Stimulated activated CD8-positive, alpha-beta memory T cell treated with anti-CD3 and anti-CD28 coated beads, Interleukin-7, amount 100 ng/mL, for 4 hours (primary cell): Measurements from ENCODE around the gene ERG28.

Experiments used
- DNase-seq, 2 donors: peaks; one replicate each; pipeline ENCODE4 v3.0.0-alpha.2; 2020; ENCODE audit warnings: low read depth in 2 of 2

The ERG28 gene

GRCh38 chr14:75658957-75659356, 1.7 kb downstream of the ERG28 start:
- no peak for DNase-seq

GRCh38 chr14:75657331-75657730, 3.3 kb downstream of the ERG28 start:
- DNase-seq: no peak

GRCh38 chr14:75655235-75655634, 5.4 kb downstream of the ERG28 start:
- no peak for DNase-seq

GRCh38 chr14:75654127-75654732, 6.4 kb downstream of the ERG28 start:
- DNase-seq: peak; percentile 64 to 68

GRCh38 chr14:75653563-75653962, 7.1 kb downstream of the ERG28 start:
- DNase-seq: no peak

GRCh38 chr14:75650253-75651058, 10.2 kb downstream of the ERG28 start:
- no peak for DNase-seq

- DNase-seq: no peak
Observed at GRCh38 chr14:75649773-75650172, 10.9 kb downstream of the ERG28 start.

GRCh38 chr14:75649337-75649736, 11.3 kb downstream of the ERG28 start:
- no peak for DNase-seq

GRCh38 chr14:75648066-75648838, 12.4 kb downstream of the ERG28 start:
- no peak for DNase-seq

- DNase-seq: no peak
Observed at GRCh38 chr14:75647640-75648039, 13.0 kb downstream of the ERG28 start.

- DNase-seq: no peak
Observed at GRCh38 chr14:75646762-75647161, 13.9 kb downstream of the ERG28 start.

- DNase-seq: no peak
Observed at GRCh38 chr14:75645056-75645455, 15.6 kb downstream of the ERG28 start.

- no peak for DNase-seq
Observed at GRCh38 chr14:75643985-75644384, 16.7 kb downstream of the ERG28 start.

- DNase-seq: no peak
Observed at GRCh38 chr14:75640876-75641275, 19.8 kb downstream of the ERG28 start.

- no peak for DNase-seq
Observed at GRCh38 chr14:75636100-75636692, 24.5 kb downstream of the ERG28 start.

- DNase-seq: no peak
Observed at GRCh38 chr14:75634848-75635247, 25.8 kb downstream of the ERG28 start.

- no peak for DNase-seq
Observed at GRCh38 chr14:75631453-75631831, 29.2 kb downstream of the ERG28 start.

GRCh38 chr14:75630695-75631452, 29.8 kb downstream of the ERG28 start:
- DNase-seq: no peak

- no peak for DNase-seq
Observed at GRCh38 chr14:75628816-75629215, 31.9 kb downstream of the ERG28 start.

GRCh38 chr14:75627406-75627805, 33.3 kb downstream of the ERG28 start:
- DNase-seq: no peak

- DNase-seq: no peak
Observed at GRCh38 chr14:75626863-75627262, 33.8 kb downstream of the ERG28 start.

- no peak for DNase-seq
Observed at GRCh38 chr14:75626396-75626795, 34.3 kb downstream of the ERG28 start.
